OCI-LY3 (cell line): ENCODE data around the gene HELZ.

Source experiments
- H2AFZ ChIP-seq: fragments of 200-600, 300-600 bp; shearing (Covaris generic); 2 replicates; pipeline ENCODE4 v1.6.0; 2014; ENCODE audit warnings: antibody characterized with exemption, low read depth, low read length
- H3K27ac ChIP-seq: fragments of 200-600, 300-600 bp; sonication (generic); 2 replicates; pipeline ENCODE4 v1.5.1; 2014; ENCODE audit warnings: mild to moderate bottlenecking, low read length, moderate library complexity, mixed read lengths
- H3K27me3 ChIP-seq: fragments of 200-600, 300-600 bp; sonication (generic); 2 replicates; pipeline ENCODE4 v1.6.1; 2014; ENCODE audit warnings: low read depth, low read length, mixed read lengths
- H3K36me3 ChIP-seq: fragments of 200-600, 300-600 bp; sonication (generic); replicated peaks from 2 replicates; pipeline ENCODE3; 2014; ENCODE audit warnings: low read depth, low read length, mixed read lengths
- H3K4me1 ChIP-seq: fragments of 300-600, 200-600 bp; sonication (generic); 2 replicates; pipeline ENCODE4 v1.6.1; 2014; ENCODE audit warnings: low read length, mixed read lengths
- H3K4me2 ChIP-seq: fragments of 200-600, 300-600 bp; sonication (generic); 2 replicates; pipeline ENCODE4 v1.6.1; 2014; ENCODE audit warnings: low read length, mixed read lengths
- H3K4me3 ChIP-seq: fragments of 300-600, 200-600 bp; sonication (generic); 2 replicates; pipeline ENCODE4 v1.5.1; 2014; ENCODE audit warnings: antibody characterized with exemption, mild to moderate bottlenecking, low read length, moderate library complexity
- H3K79me2 ChIP-seq: fragments of 300-600, 200-600 bp; shearing (Covaris generic); 2 replicates; pipeline ENCODE4 v1.6.1; 2014; ENCODE audit warnings: mild to moderate bottlenecking, low read length, mixed read lengths
- H3K9ac ChIP-seq: fragments of 300-600, 200-600 bp; shearing (Covaris generic); 2 replicates; pipeline ENCODE4 v1.6.0; 2014; ENCODE audit warnings: mild to moderate bottlenecking, low read length, moderate library complexity
- H3K9me3 ChIP-seq: fragments of 200-600, 300-600 bp; shearing (Covaris generic); 2 replicates; pipeline ENCODE4 v1.6.1; 2014; ENCODE audit warnings: low read length, mixed read lengths; ENCODE audit not compliant: insufficient read depth
- H4K20me1 ChIP-seq: fragments of 200-600, 300-600 bp; sonication (generic); 2 replicates; pipeline ENCODE4 v1.6.1; 2016; ENCODE audit warnings: low read length, mixed read lengths; ENCODE audit not compliant: insufficient read depth
- EZH2phosphoT487 ChIP-seq: fragments of 200-600 bp; shearing (Covaris generic); IDR thresholded peaks from 2 replicates; pipeline ENCODE4 v1.6.1; 2018; ENCODE audit warnings: antibody characterized with exemption, mixed run types, low read depth
- TF ChIP-seq, protein P1 (sequence below): fragments of 200-600, 300-600 bp; sonication (generic); IDR thresholded peaks from 2 replicates; pipeline ENCODE4 v1.5.1; 2014; ENCODE audit warnings: antibody characterized with exemption, low read length, low read depth

Gene HELZ

DNA sequence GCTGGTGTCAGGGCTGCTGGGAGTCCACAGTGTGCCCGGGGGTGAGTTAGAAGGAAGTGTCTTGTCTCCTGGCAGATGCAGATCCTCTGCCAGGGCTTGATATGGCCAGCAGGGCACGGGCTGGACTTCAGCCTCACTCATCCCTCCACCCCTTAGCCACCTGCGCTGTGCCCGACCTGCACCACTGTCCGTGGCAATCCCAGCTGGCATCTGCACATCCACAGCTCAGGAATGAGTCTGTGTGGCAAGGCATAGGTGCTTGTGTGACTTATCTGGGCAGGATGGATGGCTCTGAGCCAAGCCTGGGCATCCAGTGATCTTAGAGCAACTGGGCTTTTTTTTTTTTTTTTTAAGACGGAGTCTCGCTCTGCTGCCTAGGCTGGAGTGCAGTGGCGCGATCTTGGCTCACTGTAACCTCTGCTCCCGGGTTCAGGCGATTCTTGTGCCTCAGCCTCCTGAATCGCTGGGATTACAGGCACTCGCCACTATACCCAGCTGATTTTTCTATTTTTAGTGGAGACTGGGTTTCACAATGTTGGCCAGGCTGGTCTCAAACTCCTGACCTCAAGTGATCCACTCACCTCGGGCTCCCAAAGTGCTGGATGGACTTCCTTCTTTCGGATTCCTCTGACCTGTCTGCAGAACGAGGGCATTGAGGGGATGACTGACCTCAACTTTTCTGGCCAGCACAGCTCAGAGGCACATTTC lies 223.1 kb downstream of the HELZ start:
- no peaks in the 10 kb centered on the region for H3K4me1 ChIP-seq

DNA sequence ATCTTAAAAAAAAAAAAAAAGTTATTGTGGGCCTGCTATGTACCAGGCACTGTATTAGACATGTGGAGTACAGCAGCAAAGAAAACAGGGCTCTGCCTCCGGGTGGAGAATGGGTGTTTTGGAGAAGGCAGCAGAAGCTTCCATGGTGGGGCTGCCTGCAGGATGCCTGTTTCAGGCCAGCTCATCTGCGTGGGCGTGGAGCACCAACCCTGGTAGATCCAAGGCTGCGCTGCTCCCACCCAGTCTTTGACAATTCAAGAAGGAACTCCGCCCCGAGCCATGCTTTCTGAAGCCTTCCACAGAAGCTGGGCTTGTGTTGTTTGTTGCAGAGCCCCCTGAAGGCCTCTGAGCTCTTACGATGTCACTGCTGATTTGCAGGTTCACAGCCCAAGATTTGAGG lies 223.8 kb downstream of the HELZ start:
- no peaks in the 10 kb centered on the region for H4K20me1 ChIP-seq
- H3K36me3 ChIP-seq = no peaks in the 10 kb centered on the region
- no peak overlapping the region for H3K4me3 ChIP-seq
- H3K79me2 ChIP-seq = no peaks in the 10 kb centered on the region
- H3K27ac ChIP-seq = no peak overlapping the region
- H3K27me3 ChIP-seq = no peaks in the 10 kb centered on the region
- H3K4me2 ChIP-seq = no peak overlapping the region
- H3K4me1 ChIP-seq = no peaks in the 10 kb centered on the region
- TF ChIP-seq, protein P1, sequence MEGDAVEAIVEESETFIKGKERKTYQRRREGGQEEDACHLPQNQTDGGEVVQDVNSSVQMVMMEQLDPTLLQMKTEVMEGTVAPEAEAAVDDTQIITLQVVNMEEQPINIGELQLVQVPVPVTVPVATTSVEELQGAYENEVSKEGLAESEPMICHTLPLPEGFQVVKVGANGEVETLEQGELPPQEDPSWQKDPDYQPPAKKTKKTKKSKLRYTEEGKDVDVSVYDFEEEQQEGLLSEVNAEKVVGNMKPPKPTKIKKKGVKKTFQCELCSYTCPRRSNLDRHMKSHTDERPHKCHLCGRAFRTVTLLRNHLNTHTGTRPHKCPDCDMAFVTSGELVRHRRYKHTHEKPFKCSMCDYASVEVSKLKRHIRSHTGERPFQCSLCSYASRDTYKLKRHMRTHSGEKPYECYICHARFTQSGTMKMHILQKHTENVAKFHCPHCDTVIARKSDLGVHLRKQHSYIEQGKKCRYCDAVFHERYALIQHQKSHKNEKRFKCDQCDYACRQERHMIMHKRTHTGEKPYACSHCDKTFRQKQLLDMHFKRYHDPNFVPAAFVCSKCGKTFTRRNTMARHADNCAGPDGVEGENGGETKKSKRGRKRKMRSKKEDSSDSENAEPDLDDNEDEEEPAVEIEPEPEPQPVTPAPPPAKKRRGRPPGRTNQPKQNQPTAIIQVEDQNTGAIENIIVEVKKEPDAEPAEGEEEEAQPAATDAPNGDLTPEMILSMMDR = no peak
- no peak for TF ChIP-seq EZH2phosphoT487
- no peak overlapping the region for H3K9ac ChIP-seq
- H3K9me3 ChIP-seq = no peaks in the 10 kb centered on the region
- no peak overlapping the region for H2AFZ ChIP-seq

More for the DNA sequence above, 223.1 kb downstream of the HELZ start:
- TF ChIP-seq, protein P1 = no peak
- TF ChIP-seq EZH2phosphoT487 = no peak
- no peak overlapping the region for H3K4me2 ChIP-seq
- no peak overlapping the region for H3K9ac ChIP-seq
- no peak overlapping the region for H3K27ac ChIP-seq
- no peaks in the 10 kb centered on the region for H3K27me3 ChIP-seq
- no peak overlapping the region for H3K4me3 ChIP-seq
- no peaks in the 10 kb centered on the region for H3K9me3 ChIP-seq
- no peaks in the 10 kb centered on the region for H3K36me3 ChIP-seq
- no peaks in the 10 kb centered on the region for H4K20me1 ChIP-seq
- H2AFZ ChIP-seq = no peak overlapping the region
- H3K79me2 ChIP-seq = no peaks in the 10 kb centered on the region
